Prostate gland (tissue), 2 donors: ENCODE results near the gene ALG14.

ENCODE experiments used
- CTCF ChIP-seq, 4 experiments: fragments of 200-600 bp in 2 of 4; fragments of 450-650 bp in 2 of 4; sonication (generic) in 2 of 4; IDR thresholded peaks; 1 replicate in 3 of 4; 2 replicates in 1 of 4; pipeline ENCODE4 v1.5.1; 2016 to 2019; ENCODE audit warnings: antibody characterized with exemption in 4 of 4, mild to moderate bottlenecking in 2 of 4, moderate library complexity in 2 of 4
- POLR2A ChIP-seq: fragments of 450-650 bp; IDR thresholded peaks from one replicate; pipeline ENCODE4 v1.6.1; 2016; ENCODE audit warnings: antibody characterized with exemption, mild to moderate bottlenecking
- POLR2AphosphoS5 ChIP-seq: sonication (generic); formaldehyde crosslinking; IDR thresholded peaks from one replicate; pipeline ENCODE4 v1.6.1; 2017; ENCODE audit warnings: antibody characterized with exemption

- TF ChIP-seq CTCF (IDR thresholded peaks at IDR 0.05): no peak
- TF ChIP-seq POLR2AphosphoS5: no peak
- no peak for TF ChIP-seq POLR2A
These were observed 137.7 kb downstream of the ALG14 start for GRCh38 chr1:94935034-94935433.
